Liver (tissue), 9 donors: Measurements from ENCODE around the gene ADCY9. TPM values are rescaled to one million over a fixed set of nuclear protein-coding genes. Genes with fewer than 3 reads are reported as not detected.

Experiments
- DNase-seq: peaks from one replicate; pipeline ENCODE4 v3.0.0-alpha.2; 2017; ENCODE audit warnings: low spot score
- H3K27ac ChIP-seq, 2 donors: one replicate each; pipeline ENCODE4 v1.7.0; 2013; ENCODE audit warnings: inconsistent platforms in 2 of 2, low read length in 2 of 2, control low read depth in 1 of 2, low read depth in 1 of 2, mild to moderate bottlenecking in 1 of 2
- H3K27me3 ChIP-seq, 4 donors: one replicate each; pipeline versions ENCODE4 v1.6.1 to v1.7.0; 2013; ENCODE audit warnings: low read length in 3 of 4, inconsistent platforms in 1 of 4, mild to moderate bottlenecking in 1 of 4, moderate library complexity in 1 of 4; ENCODE audit not compliant: control insufficient read depth in 4 of 4, insufficient read depth in 4 of 4
- H3K36me3 ChIP-seq, 4 donors: one replicate each; pipeline versions ENCODE4 v1.6.1 to v1.7.0; 2013; ENCODE audit warnings: low read length in 3 of 4, mild to moderate bottlenecking in 3 of 4, low read depth in 1 of 4, moderate library complexity in 1 of 4; ENCODE audit not compliant: control insufficient read depth in 4 of 4, insufficient read depth in 3 of 4
- H3K4me1 ChIP-seq, 4 donors: one replicate each; pipeline versions ENCODE4 v1.6.1 to v1.7.0; 2013; ENCODE audit warnings: low read length in 3 of 4, mild to moderate bottlenecking in 3 of 4, moderate library complexity in 1 of 4; ENCODE audit not compliant: control insufficient read depth in 4 of 4, insufficient read depth in 4 of 4
- H3K4me3 ChIP-seq, 3 donors: one replicate each; pipeline versions ENCODE4 v1.6.1 to v1.7.0; 2013; ENCODE audit warnings: low read length in 3 of 3, control low read depth in 1 of 3, low read depth in 1 of 3, mild to moderate bottlenecking in 1 of 3
- H3K9ac ChIP-seq, 2 donors: one replicate each; pipeline ENCODE4 v1.7.0; 2013; ENCODE audit warnings: low read length in 2 of 2, mild to moderate bottlenecking in 2 of 2, moderate library complexity in 2 of 2, control low read depth in 1 of 2, low read depth in 1 of 2
- H3K9me3 ChIP-seq, 4 donors: one replicate each; pipeline versions ENCODE4 v1.6.1 to v1.7.0; 2013; ENCODE audit warnings: low read length in 3 of 4; ENCODE audit not compliant: control insufficient read depth in 4 of 4
- EGR1 ChIP-seq, 2 donors: IDR thresholded peaks; 2 replicates each; pipeline ENCODE4 v1.6.1; 2016 to 2018; ENCODE audit warnings: antibody characterized with exemption in 2 of 2, low read depth in 2 of 2
- FOXA1 ChIP-seq: IDR thresholded peaks from 2 replicates; pipeline ENCODE4 v1.6.1; 2016; ENCODE audit warnings: antibody characterized with exemption
- FOXA2 ChIP-seq: IDR thresholded peaks from 2 replicates; pipeline ENCODE4 v1.6.1; 2016; ENCODE audit warnings: antibody characterized with exemption
- HNF4A ChIP-seq, 2 donors: conservative IDR thresholded peaks; 2 replicates each; pipeline ENCODE4 v1.6.1; 2016; ENCODE audit warnings: antibody characterized with exemption in 2 of 2, mild to moderate bottlenecking in 2 of 2
- HNF4G ChIP-seq: IDR thresholded peaks from 2 replicates; pipeline ENCODE4 v1.6.1; 2016; ENCODE audit warnings: antibody characterized with exemption
- JUND ChIP-seq, 2 donors: IDR thresholded peaks; 2 replicates each; pipeline ENCODE4 v1.6.1; 2016; ENCODE audit warnings: antibody characterized with exemption in 2 of 2
- MAX ChIP-seq: IDR thresholded peaks from 2 replicates; pipeline ENCODE4 v1.6.1; 2016; ENCODE audit warnings: antibody characterized with exemption
- RAD21 ChIP-seq, 2 donors: IDR thresholded peaks; 2 replicates each; pipeline ENCODE4 v1.6.1; 2016; ENCODE audit warnings: antibody characterized with exemption in 2 of 2, mild to moderate bottlenecking in 2 of 2
- RXRA ChIP-seq, 2 donors: IDR thresholded peaks; 2 replicates each; pipeline ENCODE4 v1.6.1; 2017 to 2018; ENCODE audit warnings: antibody characterized with exemption in 2 of 2, mild to moderate bottlenecking in 1 of 2
- SP1 ChIP-seq: IDR thresholded peaks from 2 replicates; pipeline ENCODE4 v1.6.1; 2018; ENCODE audit warnings: antibody characterized with exemption, mild to moderate bottlenecking
- TAF1 ChIP-seq: conservative IDR thresholded peaks from 2 replicates; pipeline ENCODE4 v1.6.1; 2016; ENCODE audit warnings: antibody characterized with exemption, mild to moderate bottlenecking
- WGBS: extraction: QIAGEN DNeasy Blood & Tissue Kit; methylation state at CpG from one replicate; pipeline ENCODE4 v1.1.7; 2013; 5-methylcytosine and 5-hydroxymethylcytosine counted together
- polyA plus RNA-seq, 2 donors: library from polyadenylated mRNA; stranded (reverse) in 1 of 2; unstranded in 1 of 2; fragments of 200-250 nt in 1 of 2; fragments of >200 nt in 1 of 2; fragmentation: Nextera tagmentation in 1 of 2; extraction: Ambion mirVana in 1 of 2; gene quantifications; one replicate each; pipeline versions ENCODE4 v1.2.1 to v1.2.3, GENCODE V29; 2013 to 2015
- total RNA-seq, 2 donors: library from RNA; depleted of rRNA; stranded (reverse); fragments of >200 nt; gene quantifications; one replicate each; pipeline ENCODE4 v1.2.3, GENCODE V29; 2014
- TF ChIP-seq, protein P1 (sequence below): fragments of 150-350 bp; IDR thresholded peaks from 2 replicates; pipeline ENCODE4 v1.5.1; 2017; ENCODE audit warnings: improper control_type of control experiment, low read depth, low read length; ENCODE audit not compliant: missing input control
- TF ChIP-seq, protein P2 (sequence below): IDR thresholded peaks from 2 replicates; pipeline ENCODE4 v1.6.1; 2016; ENCODE audit warnings: antibody characterized with exemption, mild to moderate bottlenecking
- TF ChIP-seq, protein P3 (sequence below): IDR thresholded peaks from 2 replicates; pipeline ENCODE4 v1.6.1; 2016; ENCODE audit warnings: antibody characterized with exemption
- donor health status: healthy.
- donor health status: healthy.
- donor health status: healthy.
- donor health status: healthy.
- donor health status: healthy.

ADCY9 gene
- total and polyA plus RNA-seq, 4 donors: 3.6 to 25.1 (median 11.0) TPM

- H3K4me3 ChIP-seq: no peak overlapping the region
These were observed 105.8 kb downstream of the ADCY9 start for GRCh38 chr16:4010225-4011158.

More at GRCh38 chr16:4010225-4011158, 105.8 kb downstream of the ADCY9 start:
- no peak overlapping the region for H3K27ac ChIP-seq
- WGBS: 87% methylated on average over 32 of the region's 32 CpGs
- no peaks in the 10 kb centered on the region for H3K27me3 ChIP-seq
- no peak overlapping the region for H3K9ac ChIP-seq
- H3K9me3 ChIP-seq: no peaks in the 10 kb centered on the region
- H3K36me3 ChIP-seq: no peaks in the 10 kb centered on the region
- DNase-seq: no peak
- no peak for TF ChIP-seq RAD21 (IDR thresholded peaks at IDR 0.05)
- no peak for TF ChIP-seq JUND (IDR thresholded peaks at IDR 0.05)
- TF ChIP-seq, protein P1, sequence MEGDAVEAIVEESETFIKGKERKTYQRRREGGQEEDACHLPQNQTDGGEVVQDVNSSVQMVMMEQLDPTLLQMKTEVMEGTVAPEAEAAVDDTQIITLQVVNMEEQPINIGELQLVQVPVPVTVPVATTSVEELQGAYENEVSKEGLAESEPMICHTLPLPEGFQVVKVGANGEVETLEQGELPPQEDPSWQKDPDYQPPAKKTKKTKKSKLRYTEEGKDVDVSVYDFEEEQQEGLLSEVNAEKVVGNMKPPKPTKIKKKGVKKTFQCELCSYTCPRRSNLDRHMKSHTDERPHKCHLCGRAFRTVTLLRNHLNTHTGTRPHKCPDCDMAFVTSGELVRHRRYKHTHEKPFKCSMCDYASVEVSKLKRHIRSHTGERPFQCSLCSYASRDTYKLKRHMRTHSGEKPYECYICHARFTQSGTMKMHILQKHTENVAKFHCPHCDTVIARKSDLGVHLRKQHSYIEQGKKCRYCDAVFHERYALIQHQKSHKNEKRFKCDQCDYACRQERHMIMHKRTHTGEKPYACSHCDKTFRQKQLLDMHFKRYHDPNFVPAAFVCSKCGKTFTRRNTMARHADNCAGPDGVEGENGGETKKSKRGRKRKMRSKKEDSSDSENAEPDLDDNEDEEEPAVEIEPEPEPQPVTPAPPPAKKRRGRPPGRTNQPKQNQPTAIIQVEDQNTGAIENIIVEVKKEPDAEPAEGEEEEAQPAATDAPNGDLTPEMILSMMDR: no peak
- no peak for TF ChIP-seq TAF1
- no peak for TF ChIP-seq FOXA2
- TF ChIP-seq EGR1 (IDR thresholded peaks at IDR 0.05; ENCODE audit: low read depth in 2 of 2): no peak
- no peak for TF ChIP-seq HNF4G
- no peak for TF ChIP-seq MAX
- TF ChIP-seq RXRA (IDR thresholded peaks at IDR 0.05): no peak
- TF ChIP-seq SP1: no peak
- TF ChIP-seq HNF4A (conservative IDR thresholded peaks at IDR 0.05): no peak
- TF ChIP-seq, protein P2, sequence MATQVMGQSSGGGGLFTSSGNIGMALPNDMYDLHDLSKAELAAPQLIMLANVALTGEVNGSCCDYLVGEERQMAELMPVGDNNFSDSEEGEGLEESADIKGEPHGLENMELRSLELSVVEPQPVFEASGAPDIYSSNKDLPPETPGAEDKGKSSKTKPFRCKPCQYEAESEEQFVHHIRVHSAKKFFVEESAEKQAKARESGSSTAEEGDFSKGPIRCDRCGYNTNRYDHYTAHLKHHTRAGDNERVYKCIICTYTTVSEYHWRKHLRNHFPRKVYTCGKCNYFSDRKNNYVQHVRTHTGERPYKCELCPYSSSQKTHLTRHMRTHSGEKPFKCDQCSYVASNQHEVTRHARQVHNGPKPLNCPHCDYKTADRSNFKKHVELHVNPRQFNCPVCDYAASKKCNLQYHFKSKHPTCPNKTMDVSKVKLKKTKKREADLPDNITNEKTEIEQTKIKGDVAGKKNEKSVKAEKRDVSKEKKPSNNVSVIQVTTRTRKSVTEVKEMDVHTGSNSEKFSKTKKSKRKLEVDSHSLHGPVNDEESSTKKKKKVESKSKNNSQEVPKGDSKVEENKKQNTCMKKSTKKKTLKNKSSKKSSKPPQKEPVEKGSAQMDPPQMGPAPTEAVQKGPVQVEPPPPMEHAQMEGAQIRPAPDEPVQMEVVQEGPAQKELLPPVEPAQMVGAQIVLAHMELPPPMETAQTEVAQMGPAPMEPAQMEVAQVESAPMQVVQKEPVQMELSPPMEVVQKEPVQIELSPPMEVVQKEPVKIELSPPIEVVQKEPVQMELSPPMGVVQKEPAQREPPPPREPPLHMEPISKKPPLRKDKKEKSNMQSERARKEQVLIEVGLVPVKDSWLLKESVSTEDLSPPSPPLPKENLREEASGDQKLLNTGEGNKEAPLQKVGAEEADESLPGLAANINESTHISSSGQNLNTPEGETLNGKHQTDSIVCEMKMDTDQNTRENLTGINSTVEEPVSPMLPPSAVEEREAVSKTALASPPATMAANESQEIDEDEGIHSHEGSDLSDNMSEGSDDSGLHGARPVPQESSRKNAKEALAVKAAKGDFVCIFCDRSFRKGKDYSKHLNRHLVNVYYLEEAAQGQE: no peak
- TF ChIP-seq FOXA1: no peak
- TF ChIP-seq, protein P3, sequence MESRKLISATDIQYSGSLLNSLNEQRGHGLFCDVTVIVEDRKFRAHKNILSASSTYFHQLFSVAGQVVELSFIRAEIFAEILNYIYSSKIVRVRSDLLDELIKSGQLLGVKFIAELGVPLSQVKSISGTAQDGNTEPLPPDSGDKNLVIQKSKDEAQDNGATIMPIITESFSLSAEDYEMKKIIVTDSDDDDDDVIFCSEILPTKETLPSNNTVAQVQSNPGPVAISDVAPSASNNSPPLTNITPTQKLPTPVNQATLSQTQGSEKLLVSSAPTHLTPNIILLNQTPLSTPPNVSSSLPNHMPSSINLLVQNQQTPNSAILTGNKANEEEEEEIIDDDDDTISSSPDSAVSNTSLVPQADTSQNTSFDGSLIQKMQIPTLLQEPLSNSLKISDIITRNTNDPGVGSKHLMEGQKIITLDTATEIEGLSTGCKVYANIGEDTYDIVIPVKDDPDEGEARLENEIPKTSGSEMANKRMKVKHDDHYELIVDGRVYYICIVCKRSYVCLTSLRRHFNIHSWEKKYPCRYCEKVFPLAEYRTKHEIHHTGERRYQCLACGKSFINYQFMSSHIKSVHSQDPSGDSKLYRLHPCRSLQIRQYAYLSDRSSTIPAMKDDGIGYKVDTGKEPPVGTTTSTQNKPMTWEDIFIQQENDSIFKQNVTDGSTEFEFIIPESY: no peak
- H3K4me1 ChIP-seq: peaks cover 5 to 31% (median 18%) of the 10 kb centered on the region in 4 donors
